ENCODE results near the gene GSS.

GSS gene

DNA sequence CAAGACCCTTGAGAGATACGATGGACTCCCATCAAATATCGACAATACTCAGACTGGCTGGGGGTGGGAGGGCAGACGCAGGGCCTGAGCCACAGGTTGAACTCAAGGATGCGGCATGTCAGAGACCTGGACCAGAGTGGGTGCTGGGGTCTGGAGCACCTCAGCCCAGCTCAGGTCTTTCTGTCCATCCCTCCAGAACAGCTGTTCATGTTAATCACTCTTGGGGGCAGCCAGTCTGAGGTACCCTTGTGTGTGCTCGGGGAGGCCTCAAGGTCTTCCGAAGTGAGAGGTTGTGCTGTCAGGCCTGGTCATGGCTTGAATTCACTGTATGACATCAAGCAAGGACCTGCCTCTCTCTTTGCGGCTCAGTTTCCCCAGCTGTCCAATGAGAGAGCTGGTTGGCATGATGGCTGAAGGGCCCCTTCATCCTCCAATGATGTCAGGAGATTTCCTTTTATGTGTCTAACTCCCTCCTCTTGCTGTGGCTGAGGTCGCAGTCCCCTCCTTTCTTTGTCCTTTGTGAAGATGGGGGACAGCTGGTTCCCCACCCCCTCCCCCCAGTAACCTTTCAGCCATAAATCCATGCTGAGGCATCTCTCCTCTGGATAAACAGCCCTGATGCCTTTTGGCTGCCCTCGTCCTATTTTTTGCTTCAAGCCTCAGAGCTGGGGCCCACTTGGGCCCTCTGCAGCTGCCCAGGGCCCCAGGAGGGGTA, 15.4 kb upstream of the GSS start:
- no peak for DNase-seq (ENCODE audit: low spot score in 2 of 2)
- H3K4me3 Mint-ChIP-seq: no peak overlapping the region
- no peak overlapping the region for H3K27ac Mint-ChIP-seq
- H3K9me3 Mint-ChIP-seq: no peaks in the 10 kb centered on the region
- peaks cover 5% of the 10 kb centered on the region for H3K36me3 Mint-ChIP-seq
- no peaks in the 10 kb centered on the region for H3K4me1 Mint-ChIP-seq
- peak; percentile 31 for ATAC-seq

DNA sequence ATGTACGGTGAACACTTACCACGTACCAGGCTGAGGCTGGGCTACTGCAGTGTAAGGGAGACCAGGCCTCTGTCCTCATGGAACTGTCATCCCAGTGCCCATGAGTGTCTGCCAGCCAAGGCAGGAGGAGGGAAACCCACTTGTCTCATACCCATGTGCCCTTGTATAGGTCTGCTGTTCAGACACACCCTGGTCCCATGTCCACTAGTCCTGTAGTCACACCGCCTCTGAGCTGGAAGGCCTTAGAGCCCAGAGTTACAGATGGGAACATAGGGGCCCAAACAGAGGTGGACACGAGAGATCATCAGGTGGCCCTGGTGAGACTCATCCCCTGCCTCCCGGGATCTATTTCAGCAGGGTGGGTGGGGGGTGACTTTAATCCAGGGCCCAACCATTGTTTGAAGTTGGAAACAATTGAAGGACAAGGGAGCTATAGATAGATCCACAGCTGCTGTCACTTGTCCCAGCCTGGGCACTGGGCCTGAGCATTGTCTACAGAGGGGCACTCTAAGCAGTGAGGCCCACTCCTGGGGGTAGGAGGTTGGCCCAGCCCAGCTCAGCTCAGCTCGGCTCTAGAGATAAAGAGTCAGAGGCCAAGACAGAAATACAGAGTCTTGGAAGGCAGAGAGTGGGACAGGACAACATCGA, 14.7 kb upstream of the GSS start:
- no peak for ATAC-seq
- Mint-ChIP-seq H3K4me3 (no peak overlapping the region), H3K27ac (no peak overlapping the region)

DNA sequence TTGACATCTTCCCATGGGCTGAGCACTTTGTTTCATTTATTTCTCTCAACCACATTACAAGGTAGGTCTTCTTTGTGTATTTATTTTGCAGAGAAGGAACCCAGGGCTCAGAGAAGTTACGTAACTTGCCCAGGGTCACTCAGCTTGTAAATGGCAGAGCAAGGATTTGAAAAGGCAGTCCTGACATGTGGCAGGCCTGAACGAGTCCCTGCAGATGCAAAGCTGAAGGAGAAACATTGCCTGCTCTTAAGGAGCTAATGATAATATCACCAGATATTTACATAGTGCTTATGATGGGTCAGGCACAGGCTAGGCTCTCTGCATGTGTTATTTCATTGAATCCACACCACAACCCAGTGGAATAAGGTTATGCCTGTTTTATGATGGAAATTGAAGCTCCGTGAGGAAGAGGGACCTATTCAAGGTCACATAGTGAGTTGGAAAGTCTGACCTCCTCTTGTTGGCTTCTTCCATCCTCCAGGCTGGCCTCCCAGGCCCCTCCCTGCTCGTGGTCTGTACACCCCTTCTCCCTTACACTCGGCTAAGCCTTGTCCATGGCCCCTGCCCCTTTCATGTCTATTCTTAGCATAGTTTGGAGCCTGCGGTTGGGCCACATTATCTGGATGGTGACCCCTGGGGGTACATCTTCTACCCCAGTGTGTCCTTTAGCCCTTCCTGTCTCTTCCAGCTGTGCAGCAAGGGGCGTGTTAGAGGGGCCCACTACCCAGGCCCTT, 12.6 kb upstream of the GSS start:
- no peaks in the 10 kb centered on the region for H3K4me1 Mint-ChIP-seq
- ATAC-seq (no peak), DNase-seq (ENCODE audit: low spot score in 2 of 2) (no peak)
- no peak overlapping the region for H3K4me3 Mint-ChIP-seq
- H3K27ac Mint-ChIP-seq: peak overlapping the region; percentile 16
- H3K36me3 Mint-ChIP-seq: peaks cover 5% of the 10 kb centered on the region
- no peaks in the 10 kb centered on the region for H3K9me3 Mint-ChIP-seq

More for the DNA sequence above, 14.7 kb upstream of the GSS start:
- Mint-ChIP-seq H3K9me3 (no peaks in the 10 kb centered on the region), H3K36me3 (peaks cover 5% of the 10 kb centered on the region), H3K4me1 (no peaks in the 10 kb centered on the region)
- DNase-seq (ENCODE audit: low spot score in 2 of 2): no peak

DNA sequence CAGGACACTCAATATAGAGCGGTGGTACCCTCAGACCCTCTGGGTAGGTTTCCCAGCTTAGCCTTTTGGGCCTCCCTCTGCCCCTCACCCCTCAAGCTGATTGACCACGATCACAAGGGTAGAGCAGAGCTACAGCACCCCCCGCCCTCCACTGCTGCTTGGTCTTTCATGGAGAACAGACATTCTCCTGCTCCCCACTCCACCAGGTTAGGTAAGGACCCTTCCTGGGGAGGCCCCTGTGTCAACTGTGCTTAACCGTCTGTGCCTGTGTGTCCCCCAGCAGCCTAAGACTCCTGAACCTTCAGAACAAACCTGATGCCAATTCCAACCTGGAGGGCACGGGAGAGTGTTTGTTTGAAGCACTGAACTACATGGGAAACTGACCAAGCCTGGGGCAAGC, 11.8 kb upstream of the GSS start:
- H3K27ac Mint-ChIP-seq: no peak overlapping the region
- H3K4me3 Mint-ChIP-seq: no peak overlapping the region
- no peak for DNase-seq (ENCODE audit: low spot score in 2 of 2)
- ATAC-seq: no peak
- H3K4me1 Mint-ChIP-seq: no peaks in the 10 kb centered on the region
- peaks cover 5% of the 10 kb centered on the region for H3K36me3 Mint-ChIP-seq
- H3K9me3 Mint-ChIP-seq: no peaks in the 10 kb centered on the region

DNA sequence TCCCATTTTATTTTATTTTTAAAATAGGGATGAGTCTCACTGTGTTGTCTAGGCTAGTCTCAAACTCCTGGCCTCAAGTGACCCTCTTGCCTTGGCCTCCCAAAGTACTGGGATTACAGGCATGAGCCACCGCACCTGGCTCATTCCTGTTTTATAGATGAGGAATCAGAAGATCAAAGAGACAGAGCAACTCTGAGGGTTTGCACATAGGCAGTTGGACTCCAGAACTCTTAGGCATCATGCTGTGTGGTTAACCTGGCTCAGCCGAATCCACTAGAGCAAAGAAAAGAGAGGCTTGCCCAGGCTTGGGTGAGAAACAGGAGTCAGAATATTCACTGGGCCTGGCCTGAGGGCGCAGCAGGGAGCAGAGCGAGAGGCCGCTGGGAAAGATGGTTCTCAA, 9.4 kb upstream of the GSS start:
- Mint-ChIP-seq H3K4me1 (peaks cover 7% of the 10 kb centered on the region), H3K4me3 (no peak overlapping the region), H3K36me3 (peaks cover 5% of the 10 kb centered on the region), H3K27ac (no peak overlapping the region), H3K9me3 (no peaks in the 10 kb centered on the region)
- DNase-seq (ENCODE audit: low spot score in 2 of 2): no peak
- no peak for ATAC-seq

DNA sequence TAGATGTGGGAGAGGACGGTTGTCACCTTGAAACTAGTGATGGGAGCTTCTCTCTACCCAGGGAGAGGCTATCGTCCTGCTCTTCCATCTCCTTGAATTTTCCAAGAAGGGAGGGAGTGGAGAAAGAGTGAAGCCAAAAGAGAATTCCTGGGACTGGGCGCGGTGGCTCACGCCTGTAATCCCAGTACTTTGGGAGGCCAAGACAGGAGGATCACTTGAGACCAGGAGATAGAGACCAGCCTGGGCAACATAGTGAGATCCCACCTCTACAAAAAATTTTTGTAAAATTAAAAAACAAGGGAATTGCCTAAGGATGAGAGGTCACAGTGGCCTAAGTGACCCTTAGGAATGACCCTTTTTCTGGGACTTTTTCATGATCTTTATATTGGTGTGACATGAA, 8.9 kb upstream of the GSS start:
- no peak for ATAC-seq
- Mint-ChIP-seq H3K4me1 (peaks cover 7% of the 10 kb centered on the region), H3K36me3 (peaks cover 5% of the 10 kb centered on the region), H3K27ac (no peak overlapping the region), H3K9me3 (no peaks in the 10 kb centered on the region), H3K4me3 (no peak overlapping the region)
- DNase-seq (ENCODE audit: low spot score in 2 of 2): no peak

DNA sequence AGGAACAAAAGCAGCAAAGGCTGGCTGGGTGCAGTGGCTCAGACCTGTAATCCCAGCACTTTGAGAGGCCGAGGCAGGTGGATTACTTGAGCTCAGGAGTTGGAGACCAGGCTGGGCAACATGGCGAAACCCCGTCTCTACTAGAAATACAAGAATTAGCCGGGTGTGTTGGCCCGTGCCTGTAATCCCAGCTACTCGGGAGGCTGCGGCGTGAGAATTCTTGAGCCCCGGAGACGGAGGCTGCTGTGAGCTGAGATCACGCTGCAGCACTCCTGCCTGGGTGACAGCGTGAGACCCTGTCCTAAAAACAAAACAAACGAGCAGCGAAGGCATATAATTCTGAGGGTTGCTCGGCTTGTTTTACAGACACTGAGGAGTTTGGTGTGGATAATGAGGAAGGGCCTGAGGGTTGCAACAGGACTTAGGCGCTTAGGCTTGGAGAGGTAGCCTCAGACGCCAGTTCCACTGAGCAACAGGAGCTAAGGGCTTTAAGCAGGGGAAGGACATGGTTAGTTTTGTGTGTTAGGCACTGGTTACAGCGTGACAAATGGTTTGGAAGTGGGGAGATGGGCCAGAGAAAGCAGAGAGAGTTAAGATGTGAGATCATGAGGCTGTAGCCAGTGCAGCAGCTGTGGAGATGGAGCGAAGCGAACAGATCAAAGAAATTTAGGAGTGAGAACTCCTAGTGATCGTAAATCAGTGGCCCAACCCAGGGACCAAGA, 1.3 kb upstream of the GSS start:
- peaks cover 10% of the 10 kb centered on the region for H3K36me3 Mint-ChIP-seq
- peak overlapping the region; percentile 98 for H3K4me3 Mint-ChIP-seq
- ATAC-seq: no peak

DNA sequence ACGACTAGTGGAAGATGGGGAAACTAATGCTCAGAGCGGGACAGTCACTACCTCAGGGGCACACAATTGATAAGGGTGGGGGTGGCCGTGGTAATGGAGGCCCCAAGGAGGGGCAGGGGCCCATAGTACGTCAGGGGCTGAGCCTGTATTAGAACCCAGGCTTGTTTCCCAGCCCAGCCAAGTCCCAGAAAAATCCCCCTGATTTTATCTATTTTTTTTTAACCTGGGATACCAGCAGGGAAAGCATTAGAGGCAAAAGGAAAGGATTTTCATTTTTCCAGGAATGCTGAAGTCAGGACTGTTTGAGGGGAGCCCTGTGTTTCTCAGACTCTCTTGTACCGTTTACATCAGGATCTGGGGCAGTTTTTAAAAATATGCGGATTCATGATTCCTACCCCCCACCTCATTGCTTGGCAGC, 444 bp upstream of the GSS start:
- H3K4me1 Mint-ChIP-seq: peaks cover 43% of the 10 kb centered on the region
- DNase-seq (ENCODE audit: low spot score in 2 of 2) (no peak), ATAC-seq (no peak)
- no peaks in the 10 kb centered on the region for H3K9me3 Mint-ChIP-seq
- H3K27ac Mint-ChIP-seq: peak overlapping the region; percentile 99
- peak overlapping the region; percentile 98 for H3K4me3 Mint-ChIP-seq
- H3K36me3 Mint-ChIP-seq: peaks cover 10% of the 10 kb centered on the region

More for the DNA sequence above, 1.3 kb upstream of the GSS start:
- Mint-ChIP-seq H3K9me3 (no peaks in the 10 kb centered on the region), H3K27ac (no peak overlapping the region), H3K4me1 (peaks cover 38% of the 10 kb centered on the region)
- no peak for DNase-seq (ENCODE audit: low spot score in 2 of 2)

DNA sequence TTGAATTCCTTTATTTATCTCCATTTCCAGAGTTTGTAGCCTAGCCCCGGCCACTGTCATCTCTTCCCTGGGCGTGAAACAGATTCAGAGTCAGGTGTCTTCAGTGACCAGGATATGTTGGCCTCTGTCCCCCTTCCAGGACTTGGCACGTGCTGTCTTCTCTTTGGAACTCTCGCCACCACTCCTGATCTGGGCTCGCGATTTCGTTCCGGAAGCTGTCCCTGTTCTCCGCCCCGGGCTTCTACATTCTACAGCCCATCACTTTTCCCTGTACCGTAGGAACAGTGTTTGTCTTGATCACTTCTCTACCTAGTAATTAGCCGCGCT, 739 bp downstream of the GSS start:
- ATAC-seq (no peak), DNase-seq (ENCODE audit: low spot score in 2 of 2) (peak in 1 of 2 donors; percentile 56)
- Mint-ChIP-seq H3K4me1 (peaks cover 36% of the 10 kb centered on the region), H3K27ac (peak overlapping the region; percentile 99), H3K36me3 (peaks cover 19% of the 10 kb centered on the region), H3K4me3 (peak overlapping the region; percentile 98), H3K9me3 (no peaks in the 10 kb centered on the region)

DNA sequence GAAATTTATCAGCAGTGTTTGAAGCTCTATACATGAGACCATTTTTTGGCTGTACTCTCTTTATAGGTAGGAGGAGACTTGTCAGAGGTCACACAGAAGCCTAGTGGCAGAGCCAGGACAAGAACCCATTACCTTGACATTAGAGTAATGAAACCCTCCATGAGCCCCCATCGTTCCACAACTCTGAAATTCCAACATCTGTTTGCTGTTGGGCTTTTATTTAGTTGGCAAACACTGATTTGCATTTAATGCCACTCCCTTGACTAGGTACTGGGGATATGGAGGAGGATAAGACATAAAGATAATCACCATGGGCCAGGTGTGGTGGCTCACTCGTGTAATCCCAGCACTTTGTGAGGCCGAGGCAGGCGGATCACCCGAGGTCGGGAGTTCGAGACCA, 1.6 kb downstream of the GSS start:
- H3K4me3 Mint-ChIP-seq: peak overlapping the region; percentile 98
- DNase-seq (ENCODE audit: low spot score in 2 of 2) (no peak), ATAC-seq (no peak)
- peaks cover 27% of the 10 kb centered on the region for H3K36me3 Mint-ChIP-seq
- no peaks in the 10 kb centered on the region for H3K9me3 Mint-ChIP-seq
- peaks cover 36% of the 10 kb centered on the region for H3K4me1 Mint-ChIP-seq
- H3K27ac Mint-ChIP-seq: no peak overlapping the region

DNA sequence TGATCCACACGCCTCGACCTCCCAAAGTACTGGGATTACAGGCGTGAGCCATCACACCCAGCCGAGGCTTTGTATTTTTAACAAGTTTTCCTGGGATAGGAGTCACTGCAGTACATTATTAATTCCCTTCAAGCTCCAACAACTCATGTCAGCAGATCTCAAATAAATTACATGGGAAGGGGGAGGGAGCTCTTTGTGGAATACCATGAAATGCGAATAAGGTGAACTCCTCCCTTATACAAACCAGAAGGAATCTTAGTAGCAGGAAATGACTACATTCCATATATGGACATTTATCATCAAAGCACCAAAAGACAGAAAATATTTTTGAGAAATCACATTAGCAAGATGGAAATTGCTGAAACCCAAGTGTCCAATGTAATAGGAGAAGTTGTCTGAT, 2.9 kb downstream of the GSS start:
- H3K27ac Mint-ChIP-seq: no peak overlapping the region
- no peaks in the 10 kb centered on the region for H3K9me3 Mint-ChIP-seq
- DNase-seq (ENCODE audit: low spot score in 2 of 2): no peak
- H3K36me3 Mint-ChIP-seq: peaks cover 35% of the 10 kb centered on the region
- no peak overlapping the region for H3K4me3 Mint-ChIP-seq
- peaks cover 36% of the 10 kb centered on the region for H3K4me1 Mint-ChIP-seq
- no peak for ATAC-seq

DNA sequence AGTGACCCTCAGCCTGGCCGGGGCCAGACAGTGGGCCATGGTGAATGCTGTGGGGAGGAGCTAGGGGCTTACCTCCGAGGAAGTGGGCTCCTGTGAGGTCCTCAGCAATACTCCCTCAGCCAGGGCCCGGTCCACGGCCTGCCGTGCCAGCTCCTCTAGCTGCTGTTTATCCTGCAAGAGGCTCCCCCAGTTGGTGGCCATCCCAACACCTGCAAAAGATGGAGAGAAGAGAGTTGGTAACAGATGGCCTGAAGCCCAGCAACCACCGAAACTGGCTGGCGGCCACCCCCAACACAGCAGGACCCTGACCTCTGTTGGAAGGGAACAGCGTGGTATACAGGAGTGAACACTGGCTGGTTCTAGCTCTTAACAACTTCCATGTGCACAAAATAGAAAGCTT, 4.0 kb downstream of the GSS start:
- Mint-ChIP-seq H3K27ac (no peak overlapping the region), H3K9me3 (no peaks in the 10 kb centered on the region), H3K36me3 (peaks cover 40% of the 10 kb centered on the region), H3K4me1 (peaks cover 30% of the 10 kb centered on the region), H3K4me3 (no peak overlapping the region)
- ATAC-seq (no peak), DNase-seq (ENCODE audit: low spot score in 2 of 2) (no peak)

DNA sequence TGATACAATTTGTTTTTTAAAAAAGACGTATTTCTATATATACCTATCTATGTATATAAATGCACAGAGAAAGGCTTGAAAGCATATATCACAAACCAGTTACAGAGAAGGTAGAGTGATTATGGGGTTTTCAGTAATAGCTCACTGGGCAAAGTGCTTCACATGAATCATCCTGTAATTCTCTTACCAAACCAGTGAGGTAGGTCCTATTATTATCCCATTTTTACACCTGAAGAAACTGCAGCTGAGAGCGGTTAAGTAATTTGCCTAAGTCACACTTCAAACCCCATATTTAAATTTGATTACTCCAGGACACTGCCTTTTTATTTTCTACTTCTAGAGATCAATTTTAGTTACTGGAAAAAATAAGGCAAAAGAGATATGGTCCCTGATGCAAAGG, 4.4 kb downstream of the GSS start:
- ATAC-seq (no peak), DNase-seq (ENCODE audit: low spot score in 2 of 2) (no peak)
- H3K4me1 Mint-ChIP-seq: peaks cover 26% of the 10 kb centered on the region
- H3K27ac Mint-ChIP-seq: no peak overlapping the region
- no peaks in the 10 kb centered on the region for H3K9me3 Mint-ChIP-seq
- peaks cover 40% of the 10 kb centered on the region for H3K36me3 Mint-ChIP-seq
- H3K4me3 Mint-ChIP-seq: no peak overlapping the region

DNA sequence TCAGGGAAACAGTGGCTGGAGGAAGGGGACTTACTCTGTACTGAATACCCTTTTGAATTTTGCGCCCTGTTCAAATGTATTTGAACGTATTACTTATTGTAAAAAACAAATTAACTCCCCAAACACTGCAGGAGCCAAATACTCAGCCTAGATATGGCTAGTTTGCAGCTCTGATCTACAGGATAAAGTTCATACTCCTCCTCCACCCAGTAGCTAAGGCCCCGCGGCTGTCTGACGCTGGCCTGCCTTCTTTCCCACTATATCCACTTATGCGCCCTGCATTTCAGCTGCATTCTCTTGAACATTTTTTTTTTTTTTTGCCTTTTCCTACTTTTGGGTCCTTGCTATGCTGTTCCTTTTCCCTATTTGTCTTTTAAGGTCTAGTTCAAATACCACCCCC, 6.5 kb downstream of the GSS start:
- Mint-ChIP-seq H3K4me3 (no peak overlapping the region), H3K4me1 (peaks cover 6% of the 10 kb centered on the region), H3K27ac (no peak overlapping the region), H3K36me3 (peaks cover 48% of the 10 kb centered on the region), H3K9me3 (no peaks in the 10 kb centered on the region)
- DNase-seq (ENCODE audit: low spot score in 2 of 2) (no peak), ATAC-seq (no peak)

DNA sequence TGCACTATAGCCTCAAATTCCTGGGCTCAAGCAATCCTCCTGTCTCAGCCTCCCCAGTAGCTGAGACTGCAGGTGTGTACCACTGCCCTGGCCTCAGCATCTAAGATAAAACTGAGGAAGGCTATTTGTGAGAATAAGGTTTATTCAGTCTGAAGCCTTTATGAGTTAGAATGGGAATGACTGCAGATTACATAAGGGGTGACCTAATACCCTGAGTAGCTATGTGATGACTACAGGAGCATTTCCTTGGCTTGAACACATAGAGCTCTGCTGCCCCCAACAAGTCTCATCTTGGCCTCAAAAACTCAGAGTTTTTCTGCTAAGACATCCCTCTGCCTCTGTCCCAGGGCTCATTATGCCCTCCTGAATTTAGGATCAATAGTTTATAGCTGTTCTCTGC, 7.6 kb downstream of the GSS start:
- peaks cover 6% of the 10 kb centered on the region for H3K4me1 Mint-ChIP-seq
- DNase-seq (ENCODE audit: low spot score in 2 of 2) (no peak), ATAC-seq (peak; percentile 55)
- peaks cover 50% of the 10 kb centered on the region for H3K36me3 Mint-ChIP-seq
- no peak overlapping the region for H3K4me3 Mint-ChIP-seq
- H3K9me3 Mint-ChIP-seq: no peaks in the 10 kb centered on the region
- no peak overlapping the region for H3K27ac Mint-ChIP-seq
